HL-60 (cell line): Measurements from ENCODE around the gene NOX5.

Experiments used
- DNase-seq, 2 experiments: peaks; one replicate each; pipeline ENCODE4 v3.0.0-alpha.2; 2010 to 2020; ENCODE audit warnings: low read depth in 1 of 2, low spot score in 1 of 2
- H3K27ac ChIP-seq: fragments of 250-450 bp; sonication (Bioruptor Pico); replicated peaks from 2 replicates; pipeline ENCODE4 v1.5.1; 2020; ENCODE audit warnings: mild to moderate bottlenecking, moderate library complexity
- H3K27me3 ChIP-seq: fragments of 250-450 bp; sonication (Bioruptor Pico); 2 replicates; pipeline ENCODE4 v1.5.1; 2021; ENCODE audit warnings: mild to moderate bottlenecking, moderate library complexity; ENCODE audit not compliant: insufficient read depth, poor library complexity, severe bottlenecking
- H3K4me3 ChIP-seq: replicated peaks from 2 replicates; pipeline ENCODE4 v1.5.1; 2011; ENCODE audit warnings: mild to moderate bottlenecking, control low read depth, low read length; ENCODE audit not compliant: insufficient read depth
- GABPA ChIP-seq: IDR thresholded peaks from 2 replicates; pipeline ENCODE4 v1.6.1; 2012; ENCODE audit warnings: low read depth
- POLR2AphosphoS5 ChIP-seq: IDR thresholded peaks from 2 replicates; pipeline ENCODE4 v1.6.1; 2012; ENCODE audit warnings: low read depth
- SPI1 ChIP-seq: IDR thresholded peaks from 2 replicates; pipeline ENCODE4 v1.6.1; 2012; ENCODE audit warnings: low read depth, mild to moderate bottlenecking, borderline replicate concordance
- TF ChIP-seq, protein P1 (sequence below): IDR thresholded peaks from one replicate; pipeline ENCODE4 v1.5.1; 2011; ENCODE audit warnings: low read length, control low read depth, inconsistent platforms; ENCODE audit not compliant: insufficient read depth
- TF ChIP-seq, protein P2 (sequence below): IDR thresholded peaks from 2 replicates; pipeline ENCODE4 v1.6.1; 2012; ENCODE audit warnings: low read depth; ENCODE audit not compliant: insufficient replicate concordance

Gene NOX5

DNA sequence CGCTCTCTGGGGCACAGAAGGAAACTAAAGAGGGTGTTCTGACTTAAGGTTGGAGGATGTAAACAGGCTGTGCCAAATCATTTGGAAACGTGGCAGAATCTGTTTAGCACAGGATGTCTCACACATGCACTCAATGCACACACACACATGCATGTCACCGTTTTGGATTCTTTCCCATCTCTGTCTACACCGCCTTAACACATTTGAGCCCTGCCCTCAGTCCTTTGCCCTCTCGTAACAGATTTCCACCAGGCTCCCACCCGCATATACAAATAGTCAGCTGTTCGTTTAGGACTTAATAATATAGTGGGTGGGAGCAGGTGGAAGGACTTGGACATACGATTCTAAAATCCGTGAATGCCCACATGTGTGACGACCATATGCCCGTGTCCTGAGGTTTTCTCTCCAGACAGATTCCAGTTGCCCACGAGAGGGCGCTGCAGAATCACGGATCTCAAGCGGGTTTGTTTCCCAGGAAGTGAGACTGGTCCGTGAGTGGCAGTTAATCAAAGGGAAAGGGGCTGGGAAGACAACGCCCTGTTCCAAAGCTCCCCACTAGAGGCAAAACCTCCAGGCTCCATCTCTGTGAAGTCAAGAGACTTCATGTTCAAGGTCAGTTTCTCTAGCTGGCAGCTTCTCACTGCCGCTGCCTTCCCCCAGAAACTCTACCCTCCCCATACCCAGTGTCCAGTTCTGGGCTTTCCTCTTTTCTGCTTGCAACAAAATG, 44.5 kb downstream of the NOX5 start:
- Histone ChIP-seq H3K4me3 (no peak overlapping the region), H3K27ac (no peak overlapping the region), H3K27me3 (no peaks in the 10 kb centered on the region)
- peak; percentile 37 to 75 for DNase-seq
- no peak for TF ChIP-seq GABPA
- TF ChIP-seq, protein P1, sequence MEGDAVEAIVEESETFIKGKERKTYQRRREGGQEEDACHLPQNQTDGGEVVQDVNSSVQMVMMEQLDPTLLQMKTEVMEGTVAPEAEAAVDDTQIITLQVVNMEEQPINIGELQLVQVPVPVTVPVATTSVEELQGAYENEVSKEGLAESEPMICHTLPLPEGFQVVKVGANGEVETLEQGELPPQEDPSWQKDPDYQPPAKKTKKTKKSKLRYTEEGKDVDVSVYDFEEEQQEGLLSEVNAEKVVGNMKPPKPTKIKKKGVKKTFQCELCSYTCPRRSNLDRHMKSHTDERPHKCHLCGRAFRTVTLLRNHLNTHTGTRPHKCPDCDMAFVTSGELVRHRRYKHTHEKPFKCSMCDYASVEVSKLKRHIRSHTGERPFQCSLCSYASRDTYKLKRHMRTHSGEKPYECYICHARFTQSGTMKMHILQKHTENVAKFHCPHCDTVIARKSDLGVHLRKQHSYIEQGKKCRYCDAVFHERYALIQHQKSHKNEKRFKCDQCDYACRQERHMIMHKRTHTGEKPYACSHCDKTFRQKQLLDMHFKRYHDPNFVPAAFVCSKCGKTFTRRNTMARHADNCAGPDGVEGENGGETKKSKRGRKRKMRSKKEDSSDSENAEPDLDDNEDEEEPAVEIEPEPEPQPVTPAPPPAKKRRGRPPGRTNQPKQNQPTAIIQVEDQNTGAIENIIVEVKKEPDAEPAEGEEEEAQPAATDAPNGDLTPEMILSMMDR, result peak; percentile 68
- TF ChIP-seq, protein P2, sequence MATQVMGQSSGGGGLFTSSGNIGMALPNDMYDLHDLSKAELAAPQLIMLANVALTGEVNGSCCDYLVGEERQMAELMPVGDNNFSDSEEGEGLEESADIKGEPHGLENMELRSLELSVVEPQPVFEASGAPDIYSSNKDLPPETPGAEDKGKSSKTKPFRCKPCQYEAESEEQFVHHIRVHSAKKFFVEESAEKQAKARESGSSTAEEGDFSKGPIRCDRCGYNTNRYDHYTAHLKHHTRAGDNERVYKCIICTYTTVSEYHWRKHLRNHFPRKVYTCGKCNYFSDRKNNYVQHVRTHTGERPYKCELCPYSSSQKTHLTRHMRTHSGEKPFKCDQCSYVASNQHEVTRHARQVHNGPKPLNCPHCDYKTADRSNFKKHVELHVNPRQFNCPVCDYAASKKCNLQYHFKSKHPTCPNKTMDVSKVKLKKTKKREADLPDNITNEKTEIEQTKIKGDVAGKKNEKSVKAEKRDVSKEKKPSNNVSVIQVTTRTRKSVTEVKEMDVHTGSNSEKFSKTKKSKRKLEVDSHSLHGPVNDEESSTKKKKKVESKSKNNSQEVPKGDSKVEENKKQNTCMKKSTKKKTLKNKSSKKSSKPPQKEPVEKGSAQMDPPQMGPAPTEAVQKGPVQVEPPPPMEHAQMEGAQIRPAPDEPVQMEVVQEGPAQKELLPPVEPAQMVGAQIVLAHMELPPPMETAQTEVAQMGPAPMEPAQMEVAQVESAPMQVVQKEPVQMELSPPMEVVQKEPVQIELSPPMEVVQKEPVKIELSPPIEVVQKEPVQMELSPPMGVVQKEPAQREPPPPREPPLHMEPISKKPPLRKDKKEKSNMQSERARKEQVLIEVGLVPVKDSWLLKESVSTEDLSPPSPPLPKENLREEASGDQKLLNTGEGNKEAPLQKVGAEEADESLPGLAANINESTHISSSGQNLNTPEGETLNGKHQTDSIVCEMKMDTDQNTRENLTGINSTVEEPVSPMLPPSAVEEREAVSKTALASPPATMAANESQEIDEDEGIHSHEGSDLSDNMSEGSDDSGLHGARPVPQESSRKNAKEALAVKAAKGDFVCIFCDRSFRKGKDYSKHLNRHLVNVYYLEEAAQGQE, result no peak
- TF ChIP-seq SPI1, result no peak

DNA sequence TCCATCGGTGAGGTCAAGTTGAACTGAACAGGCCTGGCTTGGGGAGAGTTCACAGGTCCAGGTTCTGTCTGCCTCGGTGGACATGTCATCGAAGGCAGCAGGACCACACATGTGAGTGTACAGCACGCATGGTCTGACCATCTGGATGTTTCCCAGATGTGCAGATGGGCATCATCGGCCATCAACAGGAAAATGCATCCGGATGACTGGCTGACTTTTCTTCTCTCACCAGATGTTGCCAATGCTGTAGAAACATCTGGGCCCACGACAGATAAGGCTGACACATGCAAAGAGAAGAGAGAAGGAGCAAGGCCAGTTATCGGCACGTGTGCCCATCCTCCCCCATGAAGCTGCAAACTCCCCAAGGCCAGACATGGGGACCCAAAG, 45.1 kb downstream of the NOX5 start:
- no peak overlapping the region for H3K4me3 ChIP-seq
- no peak overlapping the region for H3K27ac ChIP-seq
- no peaks in the 10 kb centered on the region for H3K27me3 ChIP-seq
- TF ChIP-seq, protein P2, result no peak
- TF ChIP-seq GABPA (no peak), POLR2AphosphoS5 (no peak), SPI1 (no peak)
- TF ChIP-seq, protein P1, result no peak
- no peak for DNase-seq

DNA sequence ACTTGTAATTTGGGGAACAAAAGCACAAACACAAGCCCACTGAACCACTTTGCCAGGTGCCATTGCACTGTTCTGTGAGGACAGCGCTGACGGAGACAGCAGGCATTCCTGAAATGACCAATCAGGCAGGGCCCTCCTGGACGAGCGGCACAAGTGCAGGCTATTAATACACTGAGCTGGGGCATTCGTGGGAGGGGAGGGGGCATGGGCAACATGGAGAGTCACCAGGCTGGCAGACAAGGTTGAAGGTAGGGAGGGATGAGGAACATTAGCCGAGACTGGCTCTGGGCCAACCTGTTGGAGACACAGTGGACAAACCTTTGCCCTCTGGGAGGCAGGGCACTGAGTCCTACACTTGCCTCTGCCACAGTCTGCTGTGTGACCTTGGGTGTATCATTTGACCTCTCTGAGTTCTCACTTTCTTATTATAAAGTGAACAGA, 45.6 kb downstream of the NOX5 start:
- H3K27me3 ChIP-seq, result no peaks in the 10 kb centered on the region
- DNase-seq, result no peak

More for the DNA sequence above, 45.6 kb downstream of the NOX5 start:
- Histone ChIP-seq H3K4me3 (no peak overlapping the region), H3K27ac (no peak overlapping the region)
- TF ChIP-seq POLR2AphosphoS5 (no peak), SPI1 (no peak), GABPA (no peak)
- TF ChIP-seq, protein P2, result no peak
- TF ChIP-seq, protein P1, result no peak
